Activated naive CD4-positive, alpha-beta T cell treated with anti-CD3 and anti-CD28 coated beads, Interleukin-2, amount 10 ng/mL, durations not matched to agents 5 hours and 36 hours (primary cell): ENCODE data around the gene SNX6. TPM values are rescaled to one million over a fixed set of nuclear protein-coding genes. Genes with fewer than 3 reads are reported as not detected.

Experiments used
- total RNA-seq, 2 experiments: library from RNA; stranded (reverse); gene quantifications; one replicate each; pipeline ENCODE4 v1.2.3, GENCODE V29; 2021

The SNX6 gene
- total RNA-seq: 10 to 100 TPM; 77.7 to 79.3 TPM

DNA sequence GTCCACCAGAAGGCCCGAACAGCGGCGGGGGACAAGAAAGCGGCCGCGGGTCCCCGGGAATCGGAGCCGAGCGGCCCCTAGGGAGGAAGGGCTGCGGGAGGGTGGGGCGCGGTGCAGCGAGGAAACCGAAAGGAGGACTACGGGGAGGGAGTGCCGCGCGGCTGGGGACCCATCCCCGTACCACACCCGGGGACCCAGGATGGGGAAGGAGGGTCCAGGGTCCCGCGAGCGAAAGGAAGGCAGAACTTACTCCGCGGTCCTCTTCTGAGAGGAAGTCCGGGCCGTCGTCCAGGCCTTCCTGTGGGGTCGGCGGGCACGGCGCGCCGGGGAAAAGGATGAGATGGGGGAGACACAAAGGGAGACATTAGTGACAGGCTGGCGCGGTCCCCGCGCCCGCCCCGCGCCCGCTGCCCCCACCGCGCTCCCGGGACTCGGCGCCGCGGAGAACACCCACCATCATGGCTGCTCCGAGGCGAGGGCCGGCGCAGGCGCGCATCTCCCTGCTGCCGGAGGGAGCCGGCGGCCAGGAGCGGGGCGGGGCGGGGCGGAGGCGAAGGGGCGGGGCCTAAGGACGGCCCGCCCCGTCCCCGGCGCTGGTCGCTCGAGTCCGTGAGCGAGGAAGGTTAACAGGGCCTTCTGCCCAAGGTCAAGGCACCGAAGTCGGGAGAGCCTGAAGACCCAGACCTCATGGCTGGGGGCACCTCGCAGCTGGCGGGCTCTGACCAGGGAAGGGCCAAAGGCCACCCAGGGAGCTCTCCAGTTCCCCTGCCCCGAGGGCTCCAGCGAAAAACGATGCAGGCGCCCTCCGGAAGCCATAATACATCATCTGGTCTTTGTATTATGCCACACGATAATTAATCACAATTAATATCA is at the start of gene SNX6:
Gene SNX6, minus strand, starts transcription at position 492 of the 873 bp plus-strand sequence. Its CDS starts 32 bp downstream, at position 460.

DNA sequence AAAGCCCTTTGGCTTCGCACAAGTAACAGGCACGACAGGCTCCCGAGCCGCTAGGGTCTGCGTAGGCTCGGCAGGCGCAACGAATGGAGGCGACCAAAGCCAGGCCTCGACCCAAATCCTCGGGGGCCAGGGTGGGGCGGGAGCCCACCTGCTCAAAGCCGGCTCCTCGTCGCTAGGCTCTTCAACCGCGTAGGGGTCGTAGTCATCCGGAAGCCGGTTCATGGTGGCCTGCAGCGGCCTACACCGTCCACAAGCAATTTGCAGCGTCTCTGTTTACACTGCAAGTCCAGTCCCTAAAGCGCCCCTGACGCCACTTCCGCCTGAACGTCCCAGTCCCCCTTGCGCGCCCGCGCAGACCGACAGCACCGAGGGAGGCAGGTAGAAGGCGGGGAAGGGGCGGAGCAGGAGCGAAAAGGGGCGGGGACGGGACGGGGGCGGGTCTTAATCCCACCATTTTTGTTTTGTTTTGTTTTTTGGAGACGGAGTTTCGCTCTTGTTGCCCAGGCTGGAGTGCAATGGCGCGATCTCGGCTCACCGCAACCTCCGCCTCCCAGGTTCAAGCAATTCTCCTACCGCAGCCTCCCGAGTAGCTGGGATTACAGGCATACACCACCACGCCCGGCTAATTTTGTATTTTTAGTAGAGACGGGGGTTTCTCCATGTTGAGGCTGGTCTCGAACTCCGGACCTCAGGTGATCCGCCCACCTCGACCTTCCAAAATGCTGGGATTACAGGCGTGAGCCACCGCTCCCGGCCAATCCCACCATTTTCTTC is 90.4 kb downstream of the SNX6 start, which contains the start of gene EAPP:
Gene EAPP, minus strand, starts transcription at position 295 of the 774 bp plus-strand sequence. Its CDS starts 73 bp downstream, at position 222.

Other genes starting within 250 kb of the SNX6 start
- 10 to 100 TPM; 11.4 to 12.0 TPM for gene SPTSSA, start 167.9 kb downstream of the SNX6 start, total RNA-seq
- gene EAPP, start 90.4 kb downstream of the SNX6 start, total RNA-seq: 10 to 100 TPM; 40.2 to 44.6 TPM
- gene CFL2, start 84.4 kb upstream of the SNX6 start, total RNA-seq: 1 to 10 TPM; 3.9 to 4.9 TPM
- 10 to 100 TPM; 49.0 to 53.8 TPM for gene BAZ1A, start 245.2 kb upstream of the SNX6 start, total RNA-seq